SU-DHL-6 (cell line): ENCODE results near the gene ITSN1.

ENCODE experiments used
- H2AFZ ChIP-seq: fragments of 200-600 bp; sonication (generic); 2 replicates; pipeline ENCODE4 v1.6.1; 2014; ENCODE audit warnings: low read depth, mild to moderate bottlenecking, moderate library complexity, mixed read lengths, antibody characterized with exemption, low read length; ENCODE audit not compliant: severe bottlenecking
- H3F3A ChIP-seq: fragments of 200-600 bp; shearing (Covaris generic); 2 replicates; pipeline ENCODE4 v1.6.0; 2016; ENCODE audit warnings: antibody characterized with exemption, mild to moderate bottlenecking; ENCODE audit not compliant: insufficient read depth
- H3K27ac ChIP-seq: fragments of 200-600 bp; sonication (generic); 2 replicates; pipeline ENCODE4 v1.5.1; 2016; ENCODE audit warnings: low read depth, mild to moderate bottlenecking, low read length, moderate library complexity, mixed read lengths
- H3K27me3 ChIP-seq: fragments of 200-600 bp; sonication (generic), shearing (Covaris generic); 2 replicates; pipeline ENCODE4 v1.6.0; 2014; ENCODE audit warnings: mild to moderate bottlenecking, low read length
- H3K36me3 ChIP-seq: fragments of 200-600 bp; sonication (generic); 2 replicates; pipeline ENCODE4 v1.6.1; 2014; ENCODE audit warnings: mild to moderate bottlenecking, low read length, mixed read lengths
- H3K4me2 ChIP-seq: fragments of 300-600, 200-600 bp; shearing (Covaris generic), sonication (generic); 2 replicates; pipeline ENCODE4 v1.6.0; 2014; ENCODE audit warnings: low read length, low read depth, mild to moderate bottlenecking; ENCODE audit not compliant: poor library complexity, severe bottlenecking
- H3K4me3 ChIP-seq: fragments of 200-600 bp; sonication (generic); 2 replicates; pipeline ENCODE4 v1.5.1; 2014; ENCODE audit warnings: antibody characterized with exemption, low read length, mild to moderate bottlenecking, mixed read lengths; ENCODE audit not compliant: insufficient read depth, poor library complexity, severe bottlenecking
- H3K79me2 ChIP-seq: fragments of 200-600 bp; sonication (generic); 2 replicates; pipeline ENCODE4 v1.6.1; 2014; ENCODE audit warnings: mild to moderate bottlenecking, low read length, moderate library complexity; ENCODE audit not compliant: insufficient read depth
- H3K9ac ChIP-seq: fragments of 200-600 bp; sonication (generic); 2 replicates; pipeline ENCODE4 v1.7.0; 2014; ENCODE audit warnings: mild to moderate bottlenecking, low read length
- H3K9me2 ChIP-seq: fragments of 200-600 bp; sonication (generic); replicated peaks from 2 replicates; pipeline ENCODE4 v1.6.1; 2014; ENCODE audit warnings: low read length; ENCODE audit not compliant: insufficient read depth
- H3K9me3 ChIP-seq: fragments of 200-600 bp; sonication (generic); 2 replicates; pipeline ENCODE4 v1.6.1; 2014; ENCODE audit warnings: low read length, mixed read lengths; ENCODE audit not compliant: insufficient read depth
- H4K20me1 ChIP-seq: fragments of 200-600 bp; sonication (generic); 2 replicates; pipeline ENCODE4 v1.6.1; 2014; ENCODE audit warnings: low read depth, mild to moderate bottlenecking, antibody characterized with exemption, low read length, moderate library complexity, mixed read lengths
- CTCF ChIP-seq: fragments of 200-600 bp; sonication (generic); IDR thresholded peaks from one replicate; pipeline ENCODE4 v1.5.1; 2017; ENCODE audit warnings: antibody characterized with exemption, mild to moderate bottlenecking, low read length, moderate library complexity; ENCODE audit not compliant: insufficient read depth, poor library complexity, severe bottlenecking
- EZH2phosphoT487 ChIP-seq: fragments of 200-600 bp; sonication (generic), shearing (Covaris generic); conservative IDR thresholded peaks from 2 replicates; pipeline ENCODE4 v1.6.1; 2018; ENCODE audit warnings: mild to moderate bottlenecking, antibody characterized with exemption, low read length, moderate library complexity, mixed read lengths

The ITSN1 gene

DNA sequence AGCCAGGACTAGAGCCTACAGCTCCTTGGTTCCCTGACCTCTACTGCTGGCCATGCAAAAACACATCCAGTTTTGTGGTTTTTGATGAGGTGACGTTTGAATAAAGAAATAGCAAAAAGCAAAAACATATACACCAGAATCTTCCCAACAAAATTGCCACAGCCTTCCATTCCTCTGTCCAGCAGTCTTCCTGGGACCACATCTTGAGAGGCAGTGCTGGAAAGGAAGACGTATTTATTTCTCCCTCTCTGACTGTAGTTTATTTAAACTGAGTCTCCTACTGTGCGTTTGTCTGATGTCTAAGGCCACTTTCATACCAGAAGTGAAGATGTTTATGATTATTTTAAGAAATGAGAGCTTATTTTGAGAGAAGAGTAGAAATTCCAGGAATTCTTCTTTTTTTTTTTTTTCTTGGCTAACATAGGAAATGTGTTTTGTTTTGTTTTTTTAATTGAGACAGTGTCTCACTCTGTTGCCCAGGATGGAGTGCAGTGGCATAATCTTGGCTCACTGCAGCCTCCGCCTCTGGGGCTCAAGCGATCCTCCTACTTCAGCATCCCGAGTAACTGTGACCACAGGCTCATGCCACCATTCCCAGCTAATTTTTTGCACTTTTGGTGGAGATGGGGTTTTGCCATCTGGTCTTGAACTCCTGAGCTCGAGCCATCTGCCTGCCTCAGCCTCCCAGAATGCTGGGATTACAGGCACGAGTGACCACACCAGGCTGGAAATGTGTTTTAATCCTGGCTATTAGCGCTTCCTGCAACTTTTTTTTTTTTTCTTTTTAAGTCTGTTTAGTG is 118.5 kb downstream of the ITSN1 start:
- Histone ChIP-seq H3K79me2 (no peaks in the 10 kb centered on the region), H4K20me1 (no peaks in the 10 kb centered on the region), H3K27ac (no peak overlapping the region), H3F3A (no peaks in the 10 kb centered on the region), H3K4me2 (no peak overlapping the region), H3K9me2 (no peaks in the 10 kb centered on the region), H3K36me3 (no peaks in the 10 kb centered on the region), H3K4me3 (no peak overlapping the region), H3K27me3 (no peaks in the 10 kb centered on the region), H2AFZ (no peak overlapping the region), H3K9ac (no peak overlapping the region), H3K9me3 (no peaks in the 10 kb centered on the region)
- no peak for TF ChIP-seq EZH2phosphoT487
- TF ChIP-seq CTCF: no peak

DNA sequence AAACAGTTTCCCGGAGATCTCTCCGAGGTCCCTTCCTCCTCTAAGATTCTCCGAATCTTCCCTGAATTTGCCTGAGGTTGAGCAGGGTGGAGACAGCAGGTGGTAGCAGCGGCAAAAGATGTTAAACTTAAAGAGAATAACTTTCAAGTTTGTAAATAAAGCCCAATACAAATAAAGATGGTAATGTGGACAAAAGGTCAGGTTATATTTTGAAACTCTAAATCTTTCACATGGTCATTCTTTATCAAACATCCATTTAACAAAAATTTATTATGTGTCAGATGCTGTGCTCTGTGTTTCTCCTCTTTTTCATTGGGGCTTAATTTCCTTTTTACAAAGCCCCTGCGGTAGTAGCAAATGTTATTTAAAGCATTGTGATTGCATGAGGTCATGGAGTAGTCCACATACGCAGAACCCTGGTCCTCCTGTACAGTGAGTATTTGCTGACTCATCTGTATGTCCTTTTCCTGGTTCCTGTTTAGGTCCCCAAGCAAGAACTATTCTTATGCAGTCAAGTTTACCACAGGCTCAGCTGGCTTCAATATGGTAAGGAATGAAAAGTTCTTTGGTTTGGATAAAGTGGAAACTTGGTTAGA is 119.2 kb downstream of the ITSN1 start:
- H3K9ac ChIP-seq: no peak overlapping the region
- TF ChIP-seq EZH2phosphoT487 (no peak), CTCF (no peak)
- H2AFZ ChIP-seq: no peak overlapping the region
- H3K79me2 ChIP-seq: no peaks in the 10 kb centered on the region
- H3F3A ChIP-seq: no peaks in the 10 kb centered on the region
- no peaks in the 10 kb centered on the region for H3K9me3 ChIP-seq
- no peak overlapping the region for H3K4me3 ChIP-seq
- H3K27me3 ChIP-seq: no peaks in the 10 kb centered on the region
- no peak overlapping the region for H3K4me2 ChIP-seq
- H3K36me3 ChIP-seq: no peaks in the 10 kb centered on the region
- no peaks in the 10 kb centered on the region for H3K9me2 ChIP-seq
- H4K20me1 ChIP-seq: no peaks in the 10 kb centered on the region
- no peak overlapping the region for H3K27ac ChIP-seq

DNA sequence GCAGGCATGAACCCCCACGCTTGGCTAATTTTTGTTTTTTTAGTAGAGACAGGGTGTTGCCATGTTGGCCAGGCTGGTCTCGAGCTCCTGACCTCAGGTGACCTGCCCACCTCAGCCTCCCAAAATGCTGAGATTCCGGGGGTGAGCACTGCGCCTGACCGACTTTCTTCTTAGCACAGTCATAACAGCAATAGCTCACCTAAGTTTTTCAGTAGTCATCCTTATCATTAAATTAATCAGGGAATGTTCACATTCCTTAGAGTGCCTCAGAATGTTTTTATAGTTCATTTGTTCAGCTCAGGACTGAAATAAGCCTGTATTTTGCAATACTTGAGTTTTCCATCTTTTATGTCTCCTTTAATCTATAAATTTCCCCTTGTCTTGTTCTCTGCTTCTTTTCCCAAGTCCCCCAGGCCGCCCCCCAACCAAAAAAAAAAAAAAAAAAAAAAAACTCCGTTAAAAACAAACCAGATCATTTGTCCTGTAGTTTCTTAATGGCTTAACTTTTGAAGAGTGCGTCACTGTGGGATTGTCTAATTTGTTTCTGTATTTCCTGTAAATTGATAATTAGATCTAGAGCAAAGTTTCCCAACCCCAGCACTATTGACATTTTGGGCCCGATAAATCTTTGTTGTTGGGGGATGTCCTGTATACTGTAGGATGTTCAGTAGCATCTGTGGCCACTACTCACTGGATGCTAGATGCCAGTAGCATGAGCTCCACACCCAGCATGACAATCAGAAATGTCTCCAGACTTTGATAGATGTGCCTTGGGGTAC is 120.7 kb downstream of the ITSN1 start:
- H3K4me2 ChIP-seq: no peak overlapping the region
- no peak for TF ChIP-seq EZH2phosphoT487
- no peak for TF ChIP-seq CTCF
- no peaks in the 10 kb centered on the region for H3K9me3 ChIP-seq
- no peaks in the 10 kb centered on the region for H4K20me1 ChIP-seq
- H2AFZ ChIP-seq: no peak overlapping the region
- H3K9me2 ChIP-seq: no peaks in the 10 kb centered on the region
- H3K36me3 ChIP-seq: no peaks in the 10 kb centered on the region
- no peaks in the 10 kb centered on the region for H3K27me3 ChIP-seq
- no peaks in the 10 kb centered on the region for H3K79me2 ChIP-seq
- H3K4me3 ChIP-seq: no peak overlapping the region
- H3K9ac ChIP-seq: no peak overlapping the region
- H3F3A ChIP-seq: no peaks in the 10 kb centered on the region
- H3K27ac ChIP-seq: no peak overlapping the region
